ENCODE data around the gene C10orf53.

The C10orf53 gene

DNA sequence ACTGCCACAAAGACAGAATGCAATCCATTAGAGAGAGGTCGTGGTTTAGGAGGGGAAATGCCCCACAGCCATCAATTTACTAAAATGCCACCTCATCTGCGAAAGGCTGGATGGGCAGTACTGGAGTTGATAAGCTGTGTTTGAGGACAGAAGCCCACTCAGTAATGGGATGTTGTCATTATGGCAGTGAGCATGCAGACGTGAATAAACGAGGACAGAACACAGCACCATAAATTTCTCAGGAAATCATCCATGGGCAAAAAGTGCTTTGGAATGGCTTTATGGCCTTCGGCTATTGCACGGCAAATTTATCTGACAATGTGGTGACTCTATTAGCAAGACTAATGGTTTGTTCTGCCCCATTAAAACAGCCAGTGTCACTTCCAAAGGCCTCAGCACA lies 15.9 kb upstream of the C10orf53 start:
- Histone ChIP-seq H3K4me3 (ENCODE audit: low read depth, low read length) (no peak overlapping the region), H3K27ac (no peak overlapping the region), H3K27me3 (ENCODE audit: insufficient read depth, low read depth, severe bottlenecking) (no peaks in the 10 kb centered on the region), H3K9me3 (ENCODE audit: severe bottlenecking) (no peaks in the 10 kb centered on the region), H3K36me3 (no peaks in the 10 kb centered on the region)
- TF ChIP-seq, protein P1, sequence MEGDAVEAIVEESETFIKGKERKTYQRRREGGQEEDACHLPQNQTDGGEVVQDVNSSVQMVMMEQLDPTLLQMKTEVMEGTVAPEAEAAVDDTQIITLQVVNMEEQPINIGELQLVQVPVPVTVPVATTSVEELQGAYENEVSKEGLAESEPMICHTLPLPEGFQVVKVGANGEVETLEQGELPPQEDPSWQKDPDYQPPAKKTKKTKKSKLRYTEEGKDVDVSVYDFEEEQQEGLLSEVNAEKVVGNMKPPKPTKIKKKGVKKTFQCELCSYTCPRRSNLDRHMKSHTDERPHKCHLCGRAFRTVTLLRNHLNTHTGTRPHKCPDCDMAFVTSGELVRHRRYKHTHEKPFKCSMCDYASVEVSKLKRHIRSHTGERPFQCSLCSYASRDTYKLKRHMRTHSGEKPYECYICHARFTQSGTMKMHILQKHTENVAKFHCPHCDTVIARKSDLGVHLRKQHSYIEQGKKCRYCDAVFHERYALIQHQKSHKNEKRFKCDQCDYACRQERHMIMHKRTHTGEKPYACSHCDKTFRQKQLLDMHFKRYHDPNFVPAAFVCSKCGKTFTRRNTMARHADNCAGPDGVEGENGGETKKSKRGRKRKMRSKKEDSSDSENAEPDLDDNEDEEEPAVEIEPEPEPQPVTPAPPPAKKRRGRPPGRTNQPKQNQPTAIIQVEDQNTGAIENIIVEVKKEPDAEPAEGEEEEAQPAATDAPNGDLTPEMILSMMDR (IDR thresholded peaks at IDR 0.05; ENCODE audit: low read depth, low read length) = no peak
- DNase-seq = no peak

DNA sequence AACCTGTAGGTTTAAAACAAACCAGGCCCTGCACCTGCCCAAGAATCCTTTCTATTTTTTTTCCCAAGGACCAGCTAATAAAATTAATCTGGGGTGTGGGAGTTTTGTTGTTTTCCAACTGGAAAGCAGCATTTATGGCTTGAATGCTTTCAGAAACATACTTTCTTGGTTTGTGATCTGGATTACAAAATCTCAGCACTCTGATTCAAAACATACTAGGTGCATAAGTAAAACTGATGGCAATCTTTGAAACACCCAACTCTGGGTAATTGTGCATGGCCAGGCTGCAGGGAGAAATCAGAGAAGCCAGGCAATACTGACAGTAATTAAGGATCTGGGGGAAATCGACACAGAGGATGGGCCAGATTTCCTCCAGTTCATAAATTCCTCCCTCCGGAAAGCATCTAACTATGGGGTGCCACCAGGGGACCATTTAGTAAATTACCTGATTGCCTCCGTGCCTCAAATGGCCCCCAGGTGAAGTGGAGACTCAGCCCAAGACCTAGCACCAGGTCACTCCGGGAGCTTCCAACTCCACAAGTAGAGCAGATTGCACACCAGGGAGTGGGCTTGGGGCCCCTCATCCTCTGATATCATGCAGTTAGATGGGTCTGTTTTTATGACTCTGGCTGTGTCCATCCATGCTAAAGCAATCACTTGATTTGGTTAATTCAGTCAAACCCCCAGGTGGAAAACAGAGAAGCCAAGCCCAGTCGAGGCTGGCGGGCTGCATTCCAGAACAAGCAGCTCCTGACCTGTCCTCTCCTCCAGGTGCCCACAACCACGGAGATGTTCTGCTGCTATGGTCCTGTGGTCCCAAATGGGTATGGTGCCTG lies 15.2 kb upstream of the C10orf53 start:
- Histone ChIP-seq H3K9me3 (ENCODE audit: severe bottlenecking) (no peaks in the 10 kb centered on the region), H3K27me3 (ENCODE audit: insufficient read depth, low read depth, severe bottlenecking) (no peaks in the 10 kb centered on the region), H3K27ac (no peak overlapping the region), H3K36me3 (no peaks in the 10 kb centered on the region), H3K4me3 (ENCODE audit: low read depth, low read length) (no peak overlapping the region)
- TF ChIP-seq, protein P1 (IDR thresholded peaks at IDR 0.05; ENCODE audit: low read depth, low read length) = no peak
- DNase-seq = no peak

DNA sequence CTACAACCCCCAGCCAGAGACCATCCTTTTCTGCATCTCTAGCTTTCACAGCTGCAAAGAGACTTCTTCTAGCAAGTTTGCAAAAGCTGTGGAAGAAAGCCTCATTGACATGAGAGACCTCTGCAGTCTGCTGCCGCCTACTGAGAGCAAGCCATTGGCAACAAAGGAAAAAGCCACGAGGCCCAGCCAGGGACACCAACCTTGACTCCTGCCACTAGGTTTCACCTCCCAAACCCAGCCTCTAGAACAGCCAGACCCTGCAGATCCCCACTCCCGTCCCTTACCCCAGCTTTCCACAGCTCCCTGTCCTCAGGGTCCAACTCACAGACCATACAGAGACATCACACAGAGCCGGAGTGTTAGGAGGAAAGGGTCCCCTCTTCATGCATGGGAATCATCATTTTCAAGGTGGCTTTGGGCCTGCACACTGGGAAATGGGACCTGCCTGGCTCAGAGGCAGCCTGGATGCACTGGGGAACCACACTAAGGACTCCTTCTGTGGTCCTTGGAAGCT lies 14.6 kb upstream of the C10orf53 start:
- H3K27ac ChIP-seq = no peak overlapping the region
- TF ChIP-seq, protein P1 (IDR thresholded peaks at IDR 0.05; ENCODE audit: low read depth, low read length) = no peak
- H3K36me3 ChIP-seq = no peaks in the 10 kb centered on the region
- DNase-seq = no peak
- no peaks in the 10 kb centered on the region for H3K9me3 ChIP-seq (ENCODE audit: severe bottlenecking)
- H3K27me3 ChIP-seq (ENCODE audit: insufficient read depth, low read depth, severe bottlenecking) = no peaks in the 10 kb centered on the region
- no peak overlapping the region for H3K4me3 ChIP-seq (ENCODE audit: low read depth, low read length)

DNA sequence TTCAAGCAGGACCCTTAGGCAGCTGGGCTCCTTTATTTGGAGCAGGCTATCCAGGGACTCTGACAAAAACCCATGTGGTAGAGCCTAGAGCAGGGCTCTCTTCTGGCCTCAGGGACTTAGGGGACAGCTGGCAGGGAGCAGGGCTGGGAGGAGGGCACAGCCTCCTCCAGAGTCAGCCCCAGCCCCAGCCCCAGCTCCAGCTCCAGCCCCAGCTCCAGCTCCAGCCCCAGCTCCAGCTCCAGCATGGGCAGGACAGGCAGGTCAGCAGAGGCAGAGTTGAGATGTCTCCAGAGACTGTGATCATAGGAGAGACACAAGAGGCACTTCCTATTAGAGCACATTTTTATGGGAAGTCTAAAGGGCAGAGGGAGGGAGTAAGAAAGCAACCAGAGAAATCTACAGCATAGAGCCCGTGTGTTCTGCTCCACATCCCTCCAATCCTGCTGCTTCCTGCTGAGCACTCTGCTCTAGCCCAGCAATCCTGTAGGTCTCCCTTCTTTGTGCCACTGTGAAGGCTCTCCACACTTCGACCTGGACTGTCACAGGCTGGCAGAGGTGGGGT lies 13.3 kb upstream of the C10orf53 start:
- TF ChIP-seq, protein P1 (IDR thresholded peaks at IDR 0.05; ENCODE audit: low read depth, low read length) = no peak
- Histone ChIP-seq H3K36me3 (no peaks in the 10 kb centered on the region), H3K27me3 (ENCODE audit: insufficient read depth, low read depth, severe bottlenecking) (no peaks in the 10 kb centered on the region), H3K27ac (no peak overlapping the region), H3K9me3 (ENCODE audit: severe bottlenecking) (no peaks in the 10 kb centered on the region), H3K4me3 (ENCODE audit: low read depth, low read length) (no peak overlapping the region)
- DNase-seq = no peak

DNA sequence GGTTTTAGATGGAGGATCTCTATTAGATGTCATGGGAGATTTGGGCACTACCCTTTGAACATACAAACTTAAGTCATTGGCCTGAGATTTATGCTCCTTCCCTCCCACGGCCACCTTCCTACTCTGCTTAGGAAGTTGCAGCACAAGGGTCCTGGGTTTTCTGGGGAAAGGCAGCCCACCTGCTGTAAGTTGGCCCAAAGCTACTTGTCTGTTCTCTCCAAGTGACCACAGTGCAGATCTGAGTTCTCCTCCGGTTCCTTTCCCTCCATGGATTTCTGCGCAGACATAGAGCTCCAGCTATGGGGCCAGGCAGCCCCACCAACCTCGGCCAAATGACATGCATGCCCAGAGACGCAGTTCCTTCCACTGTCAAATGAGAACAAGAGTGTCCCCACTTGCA lies 12.8 kb upstream of the C10orf53 start:
- H3K4me3 ChIP-seq (ENCODE audit: low read depth, low read length) = no peak overlapping the region
- TF ChIP-seq, protein P1 (IDR thresholded peaks at IDR 0.05; ENCODE audit: low read depth, low read length) = no peak
- H3K9me3 ChIP-seq (ENCODE audit: severe bottlenecking) = no peaks in the 10 kb centered on the region
- H3K27me3 ChIP-seq (ENCODE audit: insufficient read depth, low read depth, severe bottlenecking) = no peaks in the 10 kb centered on the region
- H3K27ac ChIP-seq = no peak overlapping the region
- no peaks in the 10 kb centered on the region for H3K36me3 ChIP-seq
- DNase-seq = no peak

Measured in WERI-Rb-1 (cell line).